Skeletal muscle tissue (tissue), 4 donors: ENCODE measurements around the gene SLIT3. TPM values are rescaled to one million over a fixed set of nuclear protein-coding genes. Genes with fewer than 3 reads are reported as not detected.

Experiments used
- H3K27ac ChIP-seq: one replicate; pipeline ENCODE4 v1.7.0; 2013; ENCODE audit warnings: mild to moderate bottlenecking, low read depth, low read length, inconsistent platforms
- H3K27me3 ChIP-seq, 3 donors: one replicate each; pipeline ENCODE4 v1.7.0; 2013; ENCODE audit warnings: low read length in 3 of 3; ENCODE audit not compliant: control insufficient read depth in 3 of 3, insufficient read depth in 3 of 3
- H3K36me3 ChIP-seq, 3 donors: one replicate each; pipeline ENCODE4 v1.7.0; 2013; ENCODE audit warnings: low read length in 3 of 3; ENCODE audit not compliant: control insufficient read depth in 3 of 3, insufficient read depth in 3 of 3
- H3K4me1 ChIP-seq, 3 donors: one replicate each; pipeline ENCODE4 v1.7.0; 2013; ENCODE audit warnings: low read length in 3 of 3, mild to moderate bottlenecking in 3 of 3; ENCODE audit not compliant: control insufficient read depth in 3 of 3, insufficient read depth in 3 of 3
- H3K4me3 ChIP-seq, 3 donors: one replicate each; pipeline ENCODE4 v1.7.0; 2013; ENCODE audit warnings: low read length in 3 of 3
- H3K9ac ChIP-seq, 3 donors: one replicate each; pipeline ENCODE4 v1.7.0; 2013; ENCODE audit warnings: low read length in 3 of 3, mild to moderate bottlenecking in 3 of 3, moderate library complexity in 2 of 3, low read depth in 1 of 3
- H3K9me3 ChIP-seq, 3 donors: one replicate each; pipeline ENCODE4 v1.7.0; 2013; ENCODE audit warnings: low read length in 3 of 3; ENCODE audit not compliant: control insufficient read depth in 3 of 3
- total RNA-seq: library from RNA; depleted of rRNA; stranded (reverse); fragments of >200 nt; gene quantifications from one replicate; pipeline ENCODE4 v1.2.3, GENCODE V29; 2014
- donor health status: Osteomylitis.

SLIT3 gene
- total RNA-seq, 1 donor from 2014 or later = 7.8 TPM

DNA sequence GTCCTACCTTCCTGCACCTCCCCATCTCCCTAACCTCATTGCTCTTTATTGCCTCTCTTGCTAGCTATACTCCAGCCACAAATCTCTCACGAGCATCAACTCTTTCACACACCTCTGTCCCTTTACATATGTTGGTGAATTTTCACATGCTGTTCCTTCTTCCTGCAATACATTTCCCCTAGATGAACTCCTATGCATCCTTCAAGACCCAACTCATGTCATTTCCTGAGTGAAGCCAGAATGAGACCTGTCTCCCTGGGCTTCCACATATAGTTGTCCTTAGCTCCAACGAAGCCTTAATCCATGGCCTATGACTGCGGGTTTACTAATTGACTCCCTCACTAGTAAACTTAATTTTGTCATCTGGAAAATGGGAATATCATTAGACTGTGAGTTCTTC is 424.5 kb downstream of the SLIT3 start:
- Histone ChIP-seq H3K4me1 (peaks cover 0 to 3% (median 0%) of the 10 kb centered on the region in 3 donors), H3K9me3 (no peaks in the 10 kb centered on the region), H3K9ac (no peak overlapping the region), H3K27ac (no peak overlapping the region), H3K36me3 (no peaks in the 10 kb centered on the region), H3K4me3 (no peak overlapping the region), H3K27me3 (peaks cover 0 to 4% (median 2%) of the 10 kb centered on the region in 3 donors)

- H3K9ac ChIP-seq = no peak overlapping the region
- H3K36me3 ChIP-seq = no peaks in the 10 kb centered on the region
- peaks cover 0 to 4% (median 2%) of the 10 kb centered on the region in 3 donors for H3K27me3 ChIP-seq
- no peaks in the 10 kb centered on the region for H3K9me3 ChIP-seq
- H3K4me1 ChIP-seq = peaks cover 0 to 3% (median 0%) of the 10 kb centered on the region in 3 donors
- H3K27ac ChIP-seq = no peak overlapping the region
- H3K4me3 ChIP-seq = no peak overlapping the region
These were observed 425.1 kb downstream of the SLIT3 start for GRCh38 chr5:168875832-168876231.

DNA sequence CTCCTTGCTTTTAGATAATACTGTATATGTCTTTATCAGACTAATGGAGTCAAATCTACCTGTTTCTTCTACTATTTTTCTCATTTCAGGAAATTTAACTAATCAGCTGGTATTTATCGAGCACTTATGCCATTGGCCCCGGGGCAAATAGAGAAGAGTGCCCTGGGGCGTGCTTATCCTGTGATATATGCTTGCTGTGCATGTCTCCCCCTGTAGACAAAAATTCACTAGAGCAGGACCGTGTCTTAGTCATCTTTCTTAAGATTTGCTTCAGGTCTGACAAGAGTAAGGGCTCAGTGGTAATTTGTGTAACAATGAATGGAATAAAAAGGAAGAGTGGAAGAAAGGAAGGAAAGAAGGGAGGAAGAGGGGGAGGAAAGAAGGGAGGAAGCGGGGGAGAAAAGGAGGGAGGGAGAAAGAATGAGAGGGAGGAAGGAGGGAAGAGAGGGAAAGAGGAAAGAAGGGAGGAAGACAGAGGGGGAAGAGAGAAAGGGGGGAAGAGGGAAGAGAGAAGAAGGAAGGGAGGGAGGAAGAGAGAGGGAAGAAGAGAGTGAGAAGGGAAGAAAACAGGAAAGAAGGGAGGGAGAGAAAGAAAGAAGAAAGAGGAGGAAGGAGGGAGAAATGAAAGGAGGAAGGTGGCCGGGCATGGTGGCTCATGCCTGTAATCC is 426.1 kb downstream of the SLIT3 start:
- H3K9me3 ChIP-seq = no peaks in the 10 kb centered on the region
- H3K4me1 ChIP-seq = no peaks in the 10 kb centered on the region
- no peak overlapping the region for H3K9ac ChIP-seq
- H3K27ac ChIP-seq = no peak overlapping the region
- no peaks in the 10 kb centered on the region for H3K36me3 ChIP-seq
- no peak overlapping the region for H3K4me3 ChIP-seq
- H3K27me3 ChIP-seq = peaks cover 0 to 4% (median 2%) of the 10 kb centered on the region in 3 donors

DNA sequence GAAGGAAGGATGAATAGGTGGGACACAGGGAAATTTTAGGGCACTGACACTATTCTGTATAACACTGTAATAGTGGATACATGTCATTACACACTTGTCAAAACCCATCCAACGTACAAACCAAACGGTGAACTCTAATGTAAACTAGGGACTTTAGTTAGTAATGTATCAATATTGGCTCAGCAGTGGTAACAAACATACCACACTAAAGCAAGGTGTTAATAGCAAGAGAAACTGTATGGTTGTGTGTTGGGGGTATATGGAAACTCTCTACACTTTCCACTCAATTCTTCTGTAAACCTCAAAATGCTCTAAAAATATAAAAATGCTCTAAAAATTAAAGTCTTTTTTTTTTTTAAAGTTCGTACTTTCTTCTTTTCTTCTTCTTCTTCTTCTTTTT is 428.7 kb downstream of the SLIT3 start:
- Histone ChIP-seq H3K27me3 (peaks cover 0 to 2% (median 1%) of the 10 kb centered on the region in 3 donors), H3K9ac (no peak overlapping the region), H3K4me3 (no peak overlapping the region), H3K27ac (no peak overlapping the region), H3K4me1 (no peaks in the 10 kb centered on the region), H3K9me3 (no peaks in the 10 kb centered on the region), H3K36me3 (no peaks in the 10 kb centered on the region)

GRCh38 chr5:168870910-168871309 is 430.0 kb downstream of the SLIT3 start:
- no peak overlapping the region for H3K27ac ChIP-seq
- peaks cover 0 to 3% (median 0%) of the 10 kb centered on the region in 3 donors for H3K4me1 ChIP-seq
- no peak overlapping the region for H3K9ac ChIP-seq
- H3K27me3 ChIP-seq = no peaks in the 10 kb centered on the region
- H3K9me3 ChIP-seq = no peaks in the 10 kb centered on the region
- no peaks in the 10 kb centered on the region for H3K36me3 ChIP-seq
- no peak overlapping the region for H3K4me3 ChIP-seq

DNA sequence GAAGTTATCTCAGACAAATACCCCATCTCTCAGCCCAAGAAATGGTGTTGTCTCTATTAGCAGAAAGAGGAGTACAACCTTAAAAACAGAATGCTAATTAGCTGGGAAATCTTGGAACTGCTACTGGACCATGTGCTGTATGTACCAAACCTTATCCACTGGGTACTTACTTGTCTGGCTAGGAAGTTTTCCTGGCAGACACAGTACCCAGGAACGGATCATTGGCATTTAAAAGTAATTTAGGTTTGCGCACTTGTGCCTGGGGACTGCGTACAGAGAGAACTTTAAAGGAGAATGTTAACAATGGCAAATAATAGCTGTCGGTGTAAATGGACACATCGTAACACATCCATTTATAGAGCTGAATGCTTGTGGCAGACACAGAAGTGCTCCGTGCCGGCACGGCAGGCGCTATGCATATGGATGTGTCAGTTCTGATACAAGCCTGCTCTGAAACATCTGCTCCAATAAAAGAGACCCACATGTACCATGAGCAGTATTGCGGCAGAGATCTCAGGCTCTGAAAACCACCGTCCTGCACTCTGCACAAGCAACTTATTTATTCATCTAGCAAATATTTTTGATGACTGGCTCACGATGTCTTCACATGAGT is 431.2 kb downstream of the SLIT3 start:
- H3K9me3 ChIP-seq = no peaks in the 10 kb centered on the region
- H3K27ac ChIP-seq = no peak overlapping the region
- H3K27me3 ChIP-seq = no peaks in the 10 kb centered on the region
- H3K4me3 ChIP-seq = no peak overlapping the region
- no peak overlapping the region for H3K9ac ChIP-seq
- no peaks in the 10 kb centered on the region for H3K36me3 ChIP-seq
- peaks cover 0 to 3% (median 0%) of the 10 kb centered on the region in 3 donors for H3K4me1 ChIP-seq

DNA sequence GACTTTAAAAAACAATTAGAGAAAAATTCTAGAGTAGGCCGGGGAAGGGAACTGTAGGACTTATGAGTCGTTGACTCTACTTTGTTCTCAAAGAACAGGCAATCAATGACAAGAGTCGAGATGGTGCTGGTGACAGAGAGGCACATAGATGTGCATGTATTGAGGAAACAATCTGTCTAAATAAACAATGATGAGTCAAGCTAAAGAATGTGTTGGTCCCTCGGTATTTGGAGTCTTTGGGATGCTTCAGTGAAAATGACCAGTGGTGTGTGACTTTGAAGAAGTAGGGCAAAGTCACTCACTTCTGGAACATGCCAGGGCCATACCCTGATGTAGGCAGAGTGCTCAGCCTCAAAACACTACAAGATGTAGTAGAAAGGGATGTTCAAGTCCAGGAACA is 433.7 kb downstream of the SLIT3 start:
- Histone ChIP-seq H3K27me3 (no peaks in the 10 kb centered on the region), H3K9me3 (no peaks in the 10 kb centered on the region), H3K4me1 (peaks cover 0 to 3% (median 0%) of the 10 kb centered on the region in 3 donors), H3K27ac (no peak overlapping the region), H3K36me3 (no peaks in the 10 kb centered on the region), H3K4me3 (no peak overlapping the region), H3K9ac (no peak overlapping the region)

- no peak overlapping the region for H3K9ac ChIP-seq
- H3K4me3 ChIP-seq = no peak overlapping the region
- H3K36me3 ChIP-seq = no peaks in the 10 kb centered on the region
- no peaks in the 10 kb centered on the region for H3K27me3 ChIP-seq
- H3K27ac ChIP-seq = no peak overlapping the region
- H3K4me1 ChIP-seq = peaks cover 0 to 3% (median 0%) of the 10 kb centered on the region in 3 donors
- no peaks in the 10 kb centered on the region for H3K9me3 ChIP-seq
These were observed 435.0 kb downstream of the SLIT3 start for GRCh38 chr5:168865968-168866367.

GRCh38 chr5:168863021-168863420 is 437.9 kb downstream of the SLIT3 start:
- no peak overlapping the region for H3K4me3 ChIP-seq
- no peak overlapping the region for H3K9ac ChIP-seq
- H3K27me3 ChIP-seq = no peaks in the 10 kb centered on the region
- H3K4me1 ChIP-seq = peaks cover 0 to 3% (median 0%) of the 10 kb centered on the region in 3 donors
- no peak overlapping the region for H3K27ac ChIP-seq
- H3K9me3 ChIP-seq = no peaks in the 10 kb centered on the region
- H3K36me3 ChIP-seq = no peaks in the 10 kb centered on the region

GRCh38 chr5:168860503-168860902 is 440.4 kb downstream of the SLIT3 start:
- Histone ChIP-seq H3K9me3 (no peaks in the 10 kb centered on the region), H3K27me3 (no peaks in the 10 kb centered on the region), H3K36me3 (no peaks in the 10 kb centered on the region), H3K27ac (no peak overlapping the region), H3K4me1 (no peaks in the 10 kb centered on the region), H3K9ac (no peak overlapping the region), H3K4me3 (no peak overlapping the region)
